Brain microvascular endothelial cell (primary cell): ENCODE data around the gene PDE3B.

ENCODE experiments used
- DNase-seq: peaks from one replicate; pipeline ENCODE4 v3.0.0-alpha.2; 2020
- H3K27ac ChIP-seq: fragments of 250-450 bp; sonication (Bioruptor Pico); 2 replicates; pipeline ENCODE4 v1.5.1; 2020; ENCODE audit warnings: mild to moderate bottlenecking, moderate library complexity
- H3K27me3 ChIP-seq: fragments of 250-450 bp; sonication (Bioruptor Pico); replicated peaks from 2 replicates; pipeline ENCODE4 v1.5.1; 2020; ENCODE audit warnings: mild to moderate bottlenecking
- H3K36me3 ChIP-seq: fragments of 250-450 bp; sonication (Bioruptor Pico); replicated peaks from 2 replicates; pipeline ENCODE4 v1.5.1; 2020; ENCODE audit warnings: mild to moderate bottlenecking
- H3K4me3 ChIP-seq: 2 replicates; pipeline ENCODE4 v1.5.1; 2011; ENCODE audit warnings: low read depth, mild to moderate bottlenecking, control low read depth, low read length, moderate library complexity
- in situ Hi-C: cut with HindIII; loops from 2 replicates; pipeline ENCODE4 v1.10.0; 2017; ENCODE audit warnings: low sequenced_read_pairs, low pct_ligation_motif_present
- TF ChIP-seq, protein P1 (sequence below): IDR thresholded peaks from 2 replicates; pipeline ENCODE4 v1.5.1; 2011; ENCODE audit warnings: low read depth, mild to moderate bottlenecking, moderate library complexity, low read length, control low read depth, inconsistent platforms; ENCODE audit errors: missing control alignments

The PDE3B gene

DNA sequence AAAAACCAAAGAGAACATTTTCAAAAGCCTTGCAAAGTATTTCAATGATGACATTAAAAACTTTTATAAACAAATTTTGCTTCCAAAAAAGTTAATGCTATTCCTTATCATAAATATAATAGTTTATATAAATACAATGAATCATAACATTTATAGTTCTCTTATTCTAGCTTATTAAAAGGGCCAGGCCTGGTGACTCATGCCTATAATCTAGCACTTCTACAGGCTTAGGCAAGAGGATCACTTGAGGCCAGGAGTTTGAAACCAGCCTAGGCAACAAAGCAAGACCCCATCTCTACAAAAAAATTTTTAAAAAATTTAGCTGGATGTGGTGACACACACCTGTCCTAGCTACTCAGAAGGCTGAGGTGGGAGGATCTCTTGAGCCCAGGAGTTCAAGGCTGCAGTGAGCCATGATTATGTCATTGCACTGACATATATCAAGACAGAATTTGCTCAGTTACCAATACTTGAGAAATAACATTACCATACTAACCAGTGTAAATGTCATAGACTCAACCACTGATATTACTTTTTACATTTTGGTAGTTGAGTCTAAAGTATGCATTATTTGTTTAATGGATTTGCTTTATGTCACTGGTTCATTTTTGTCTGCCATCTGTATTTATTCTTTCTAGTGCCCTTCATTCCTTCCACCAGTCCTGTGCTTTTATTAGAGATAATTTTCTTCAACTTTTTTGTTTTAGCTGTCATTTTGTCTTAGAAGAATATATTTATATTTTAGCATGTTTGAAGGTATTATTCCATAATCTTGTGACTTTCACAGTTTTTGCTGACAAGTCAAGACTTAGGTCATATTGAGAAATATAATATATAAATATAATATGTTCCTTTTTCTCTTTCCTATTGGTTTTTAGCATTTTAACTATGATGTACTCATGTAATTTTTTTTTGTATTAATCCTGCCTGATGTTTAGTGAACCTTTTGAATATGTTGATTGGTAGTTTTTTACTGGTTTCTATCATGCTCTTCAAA, 192.2 kb downstream of the PDE3B start:
- in situ Hi-C loops: no loop called here
- Histone ChIP-seq H3K4me3 (no peak overlapping the region), H3K36me3 (no peaks in the 10 kb centered on the region), H3K27me3 (no peaks in the 10 kb centered on the region), H3K27ac (no peak overlapping the region)
- DNase-seq: no peak
- TF ChIP-seq, protein P1, sequence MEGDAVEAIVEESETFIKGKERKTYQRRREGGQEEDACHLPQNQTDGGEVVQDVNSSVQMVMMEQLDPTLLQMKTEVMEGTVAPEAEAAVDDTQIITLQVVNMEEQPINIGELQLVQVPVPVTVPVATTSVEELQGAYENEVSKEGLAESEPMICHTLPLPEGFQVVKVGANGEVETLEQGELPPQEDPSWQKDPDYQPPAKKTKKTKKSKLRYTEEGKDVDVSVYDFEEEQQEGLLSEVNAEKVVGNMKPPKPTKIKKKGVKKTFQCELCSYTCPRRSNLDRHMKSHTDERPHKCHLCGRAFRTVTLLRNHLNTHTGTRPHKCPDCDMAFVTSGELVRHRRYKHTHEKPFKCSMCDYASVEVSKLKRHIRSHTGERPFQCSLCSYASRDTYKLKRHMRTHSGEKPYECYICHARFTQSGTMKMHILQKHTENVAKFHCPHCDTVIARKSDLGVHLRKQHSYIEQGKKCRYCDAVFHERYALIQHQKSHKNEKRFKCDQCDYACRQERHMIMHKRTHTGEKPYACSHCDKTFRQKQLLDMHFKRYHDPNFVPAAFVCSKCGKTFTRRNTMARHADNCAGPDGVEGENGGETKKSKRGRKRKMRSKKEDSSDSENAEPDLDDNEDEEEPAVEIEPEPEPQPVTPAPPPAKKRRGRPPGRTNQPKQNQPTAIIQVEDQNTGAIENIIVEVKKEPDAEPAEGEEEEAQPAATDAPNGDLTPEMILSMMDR: no peak

DNA sequence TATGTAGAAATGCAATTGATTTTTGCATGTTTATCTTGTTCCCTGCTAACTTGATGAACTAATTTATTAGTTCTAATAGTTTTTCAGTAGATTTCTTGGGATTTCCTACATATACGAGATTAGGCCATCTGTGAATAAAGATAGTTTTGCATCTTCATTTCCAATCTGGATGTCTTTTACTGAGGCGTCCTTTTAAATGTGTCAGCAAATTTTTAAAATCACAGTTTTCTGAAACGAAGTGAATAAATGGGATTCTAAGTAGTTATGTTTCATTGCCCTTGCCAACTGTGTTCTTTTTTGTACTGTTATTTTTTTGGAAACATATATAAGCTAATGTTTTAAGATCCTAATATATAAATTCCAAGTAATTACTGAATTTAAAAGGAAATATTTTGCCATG, 198.4 kb downstream of the PDE3B start:
- no peak for DNase-seq
- no peak overlapping the region for H3K4me3 ChIP-seq
- TF ChIP-seq, protein P1: no peak
- no peaks in the 10 kb centered on the region for H3K27me3 ChIP-seq
- no peaks in the 10 kb centered on the region for H3K36me3 ChIP-seq
- in situ Hi-C loops: no loop called here
- no peak overlapping the region for H3K27ac ChIP-seq

DNA sequence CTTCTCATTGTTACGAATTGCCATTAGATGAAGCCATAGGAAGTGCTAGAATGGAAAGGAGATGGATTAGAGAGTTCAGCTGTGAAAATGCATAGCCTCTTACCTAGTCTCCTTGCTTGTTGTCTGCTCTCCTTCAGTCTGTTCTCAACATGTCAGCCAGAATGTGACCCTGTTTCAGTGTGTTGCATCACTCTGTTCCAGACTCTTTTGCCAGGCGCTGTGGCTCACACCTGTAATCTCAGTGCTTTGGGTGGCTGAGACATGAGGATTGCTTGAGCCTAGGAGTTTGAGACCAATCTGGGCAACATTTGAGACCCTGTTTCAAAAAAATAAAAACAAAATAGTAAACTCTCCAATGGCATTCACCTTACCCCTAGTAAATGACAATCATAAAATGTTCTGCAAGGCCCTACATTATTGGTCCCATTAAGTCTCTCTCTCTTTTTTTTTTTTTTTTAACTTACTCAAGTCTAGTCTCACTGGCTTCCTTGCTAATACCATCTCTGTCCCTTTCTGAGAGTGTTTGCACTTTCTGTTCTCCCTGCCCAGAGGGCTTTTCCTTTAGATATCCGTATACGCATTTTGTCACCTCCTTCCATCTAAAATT, 209.1 kb downstream of the PDE3B start:
- in situ Hi-C loops: no loop called here
- TF ChIP-seq, protein P1: no peak
- no peak overlapping the region for H3K27ac ChIP-seq
- H3K27me3 ChIP-seq: no peaks in the 10 kb centered on the region
- H3K4me3 ChIP-seq: no peak overlapping the region
- no peak for DNase-seq
- no peaks in the 10 kb centered on the region for H3K36me3 ChIP-seq

DNA sequence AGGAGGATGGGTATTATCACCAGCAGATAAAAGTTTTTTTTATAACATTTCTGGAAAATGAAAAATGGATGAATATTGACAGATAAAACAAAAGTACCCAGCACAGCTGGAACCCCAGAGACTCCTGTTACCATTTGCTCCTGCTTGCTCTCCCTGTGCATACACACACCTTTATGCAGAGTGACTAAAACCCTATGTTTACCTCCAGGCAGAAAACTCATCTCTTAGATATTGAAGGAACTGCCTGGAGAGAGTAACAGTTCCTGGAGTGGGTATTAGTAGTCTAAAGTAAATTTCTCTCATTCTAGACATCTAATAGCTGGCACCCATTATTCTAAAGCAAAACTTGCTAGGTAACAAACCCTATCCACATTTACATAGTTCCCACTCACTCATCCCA, 210.5 kb downstream of the PDE3B start:
- in situ Hi-C loops: no loop called here
- Histone ChIP-seq H3K4me3 (no peak overlapping the region), H3K27me3 (no peaks in the 10 kb centered on the region), H3K27ac (no peak overlapping the region), H3K36me3 (no peaks in the 10 kb centered on the region)
- DNase-seq: no peak
- TF ChIP-seq, protein P1: no peak

DNA sequence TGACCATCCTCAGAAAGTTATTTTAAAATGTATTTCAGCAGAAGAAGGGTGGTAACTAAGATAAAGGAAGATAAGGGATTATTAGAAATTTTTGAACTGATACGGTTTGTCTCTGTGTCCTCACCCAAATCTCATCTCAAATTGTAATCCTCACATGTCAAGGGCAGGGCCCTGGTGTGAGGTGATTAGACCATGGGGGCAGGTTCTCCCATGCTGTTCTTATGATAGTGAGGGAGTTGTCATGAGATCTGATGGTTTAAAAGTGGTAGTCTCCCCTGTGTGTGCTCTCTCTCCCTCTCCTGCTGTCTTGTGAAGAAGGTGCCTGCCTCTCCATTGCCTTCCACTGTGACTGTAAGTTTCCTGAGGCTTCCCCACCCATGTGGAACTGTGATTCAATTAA, 212.3 kb downstream of the PDE3B start:
- TF ChIP-seq, protein P1: no peak
- no peaks in the 10 kb centered on the region for H3K27me3 ChIP-seq
- H3K36me3 ChIP-seq: no peaks in the 10 kb centered on the region
- no peak for DNase-seq
- in situ Hi-C loops: no loop called here
- no peak overlapping the region for H3K4me3 ChIP-seq
- H3K27ac ChIP-seq: no peak overlapping the region
